NCI-H82 (cell line): ENCODE measurements around the gene FZD1.

ENCODE experiments used
- DNase-seq: peaks from one replicate; lab custom pipeline; 2025; lab: John Stamatoyannopoulos, UW

Gene FZD1

DNA sequence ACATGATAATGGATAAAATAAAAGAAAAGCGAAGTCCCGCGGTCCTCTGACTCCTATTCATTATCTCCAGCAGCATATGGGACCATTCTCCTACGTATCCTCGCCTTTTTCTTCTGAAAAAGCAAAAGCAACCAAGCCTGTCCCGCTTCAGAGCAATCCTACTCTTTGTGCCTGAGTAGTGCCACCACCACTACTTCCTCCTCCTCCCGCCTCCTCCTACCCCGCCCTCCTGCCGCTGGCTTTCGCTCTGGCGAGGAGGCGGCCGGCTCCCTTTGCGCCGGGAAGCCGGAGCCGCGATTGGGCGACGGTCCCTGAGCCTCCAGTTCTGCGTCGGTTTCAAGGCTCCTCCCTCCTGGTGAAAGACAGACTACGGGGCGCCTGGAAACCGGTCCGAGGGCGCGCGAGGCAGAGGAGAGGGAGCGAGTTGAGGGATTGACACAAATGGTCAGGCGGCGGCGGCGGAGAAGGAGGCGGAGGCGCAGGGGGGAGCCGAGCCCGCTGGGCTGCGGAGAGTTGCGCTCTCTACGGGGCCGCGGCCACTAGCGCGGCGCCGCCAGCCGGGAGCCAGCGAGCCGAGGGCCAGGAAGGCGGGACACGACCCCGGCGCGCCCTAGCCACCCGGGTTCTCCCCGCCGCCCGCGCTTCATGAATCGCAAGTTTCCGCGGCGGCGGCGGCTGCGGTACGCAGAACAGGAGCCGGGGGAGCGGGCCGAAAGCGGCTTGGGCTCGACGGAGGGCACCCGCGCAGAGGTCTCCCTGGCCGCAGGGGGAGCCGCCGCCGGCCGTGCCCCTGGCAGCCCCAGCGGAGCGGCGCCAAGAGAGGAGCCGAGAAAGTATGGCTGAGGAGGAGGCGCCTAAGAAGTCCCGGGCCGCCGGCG, at the start of gene FZD1:
TSS of gene FZD1 (plus strand) at position 388 of the 878 bp plus-strand sequence. CDS start at position 836, 448 bp downstream.
- DNase-seq = peak; percentile 99

DNA sequence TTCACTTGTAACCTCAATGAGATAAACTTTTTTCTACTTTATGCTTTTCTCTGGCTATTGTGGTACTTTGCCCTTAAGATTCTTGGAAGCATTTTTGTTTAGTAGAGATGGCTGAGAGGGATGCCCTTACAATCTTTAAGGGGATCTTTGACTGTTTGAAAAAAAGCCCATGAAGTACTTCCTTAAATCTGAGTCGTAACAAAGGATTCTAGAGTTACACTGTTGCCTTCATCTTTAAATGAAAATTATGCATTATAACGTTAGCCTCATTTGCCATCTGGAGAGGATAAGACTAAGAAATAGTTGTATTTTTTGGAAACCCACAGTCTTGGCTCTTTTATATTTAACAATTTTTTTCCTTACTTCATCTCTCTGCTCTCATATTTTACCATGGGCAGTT, 37.8 kb upstream of the FZD1 start:
- no peak for DNase-seq

DNA sequence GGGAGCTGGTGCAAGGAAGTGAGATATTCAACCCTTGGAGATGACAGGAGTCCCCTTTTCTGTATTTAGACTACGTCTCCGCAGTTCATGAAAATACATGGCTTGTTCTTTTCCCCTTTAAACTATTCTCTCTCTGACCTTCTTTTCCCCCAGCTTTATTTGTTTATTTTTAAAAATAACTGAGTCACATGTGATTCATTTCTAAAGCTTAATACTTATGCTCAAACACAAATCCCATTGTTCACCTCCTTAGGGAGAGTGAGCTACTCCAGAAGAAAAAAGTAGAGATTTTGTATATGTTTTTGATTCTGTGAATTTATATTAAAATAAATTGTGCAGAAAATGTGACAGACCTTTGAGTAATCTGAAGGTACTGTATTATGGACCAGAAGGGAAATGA, 35.9 kb upstream of the FZD1 start:
- DNase-seq = no peak

DNA sequence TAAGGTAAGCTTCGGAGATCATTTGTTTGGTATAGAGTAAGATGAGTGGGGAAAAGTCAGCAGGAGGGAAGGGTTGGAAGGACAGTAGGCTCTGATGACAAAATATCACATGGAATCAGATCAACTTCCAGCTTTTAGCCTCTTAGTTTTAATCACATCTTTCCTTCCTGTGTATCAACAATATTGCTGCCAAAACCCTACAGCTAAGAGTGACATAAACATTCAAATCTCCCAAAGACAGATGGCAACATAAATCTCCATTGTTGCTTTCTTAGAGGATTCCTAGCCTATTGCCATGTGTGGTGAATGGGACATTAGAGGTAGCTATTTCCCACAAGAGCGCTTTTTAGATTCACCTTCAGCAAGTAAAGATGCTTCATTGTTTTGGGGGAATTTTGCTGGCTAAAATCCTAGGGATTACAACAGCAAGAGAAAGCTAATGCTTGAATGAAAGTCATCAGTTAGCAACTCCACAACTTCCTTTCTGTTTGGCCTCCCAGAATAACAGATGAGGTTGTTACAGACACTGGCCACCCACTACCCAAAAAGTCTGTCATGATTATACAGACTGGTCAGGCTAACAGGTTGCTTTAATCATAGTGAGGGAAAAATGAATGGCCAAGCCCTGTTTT, 35.2 kb upstream of the FZD1 start:
- DNase-seq = peak; percentile 62

DNA sequence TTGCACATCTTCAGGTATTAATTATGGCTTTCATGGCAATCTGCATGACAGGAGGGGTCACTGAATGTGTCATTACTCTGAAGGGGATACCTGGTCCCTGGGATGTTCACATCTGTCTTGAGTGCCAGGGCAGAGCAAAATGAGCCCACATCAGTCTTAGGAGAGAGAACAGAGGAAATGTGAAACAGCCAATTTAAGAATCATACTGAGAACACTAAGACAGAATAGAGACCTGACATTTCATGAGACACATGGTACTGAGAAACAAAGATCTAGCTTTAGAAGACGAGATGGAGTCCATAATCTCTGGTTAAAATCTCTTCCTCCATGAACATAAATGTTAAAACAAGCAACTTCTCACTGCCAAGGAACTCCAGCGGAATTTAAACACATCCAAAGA, 34.1 kb upstream of the FZD1 start:
- DNase-seq = no peak

DNA sequence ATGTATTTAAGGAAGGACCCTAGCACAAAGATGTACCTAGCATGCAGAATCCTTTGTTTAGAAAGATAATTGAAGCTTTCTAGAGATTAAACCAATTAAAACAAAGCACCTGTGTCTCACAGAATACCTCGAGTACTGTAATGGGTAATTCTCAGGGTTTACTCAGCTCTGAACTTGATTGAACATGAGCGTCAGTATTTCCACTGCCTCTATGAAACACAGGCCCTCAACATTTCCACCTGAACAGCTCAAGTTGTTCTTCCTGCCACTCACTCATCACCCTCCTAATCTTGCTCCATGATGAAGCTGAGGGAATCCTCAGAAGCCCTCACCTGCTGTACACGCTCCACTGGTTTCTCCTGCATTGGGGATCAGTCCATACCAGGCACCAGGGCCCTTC, 33.7 kb upstream of the FZD1 start:
- peak; percentile 8 for DNase-seq

DNA sequence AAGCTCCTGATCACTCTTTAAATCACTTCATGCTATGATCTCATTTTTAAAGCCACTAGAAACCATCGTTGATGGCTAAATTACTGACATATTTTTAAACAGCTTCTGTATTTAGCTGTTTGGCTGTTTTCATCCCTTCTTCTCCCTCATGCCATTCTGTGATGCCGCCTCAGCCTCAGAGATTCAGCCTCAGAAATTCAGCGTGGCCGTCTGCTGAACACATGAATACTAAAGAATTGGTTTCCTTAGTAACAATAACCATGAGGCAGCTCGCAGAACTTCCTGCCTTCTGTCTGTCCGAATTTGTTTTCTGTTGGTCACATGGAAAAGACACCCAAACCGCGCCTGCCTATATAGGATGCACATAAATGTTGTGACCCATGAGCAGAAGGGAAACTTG, 31.0 kb upstream of the FZD1 start:
- DNase-seq = no peak

DNA sequence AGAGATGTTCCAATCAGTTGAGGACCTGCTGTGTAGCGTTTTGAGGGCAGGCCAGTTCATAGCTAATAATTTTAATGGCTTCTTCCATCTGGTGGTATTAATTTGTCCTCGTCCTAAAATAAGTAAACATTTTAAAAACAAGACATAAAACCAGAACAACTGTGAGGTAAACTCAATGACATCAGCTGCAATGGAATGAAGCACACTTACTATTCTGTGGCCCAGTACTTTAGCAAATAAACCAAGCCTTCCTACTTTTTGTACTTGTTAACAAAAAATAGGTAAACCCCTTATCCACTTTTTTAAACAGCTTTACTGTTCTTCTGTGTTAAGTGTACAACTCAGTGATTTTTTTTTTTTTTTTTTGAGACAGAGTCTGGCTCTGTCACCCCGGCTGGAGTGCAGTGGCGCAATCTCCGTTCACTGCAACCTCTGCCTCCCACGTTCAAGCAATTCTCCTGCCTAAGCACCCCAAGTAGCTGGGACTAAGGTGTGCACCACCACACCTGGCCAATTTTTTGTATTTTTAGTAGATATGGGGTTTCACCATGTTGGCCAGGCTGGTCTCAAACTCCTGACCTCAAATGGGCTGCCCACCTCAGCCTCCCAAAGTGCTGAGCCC, 28.9 kb upstream of the FZD1 start:
- DNase-seq = no peak

DNA sequence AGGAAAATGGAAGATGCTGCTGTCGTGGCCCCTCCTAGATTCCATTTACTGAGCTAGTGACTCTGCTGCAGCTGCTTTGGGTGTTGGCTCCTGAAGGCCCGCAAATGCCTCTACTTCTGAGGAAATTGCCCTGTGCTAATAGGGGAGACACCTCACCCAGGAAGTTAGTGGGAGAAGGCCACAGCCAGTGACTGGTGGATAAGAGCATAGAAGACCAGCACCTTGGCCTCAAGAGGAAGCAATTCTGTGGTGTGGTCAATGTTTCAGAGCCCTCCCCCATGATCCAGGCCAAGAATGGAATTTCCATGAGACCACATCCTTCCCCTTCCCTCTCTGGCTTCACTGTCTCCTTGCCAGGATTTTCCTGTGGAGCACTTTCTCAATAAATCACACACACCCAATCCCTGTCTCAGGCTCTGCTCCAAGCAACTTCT, 25.0 kb upstream of the FZD1 start:
- DNase-seq = no peak

DNA sequence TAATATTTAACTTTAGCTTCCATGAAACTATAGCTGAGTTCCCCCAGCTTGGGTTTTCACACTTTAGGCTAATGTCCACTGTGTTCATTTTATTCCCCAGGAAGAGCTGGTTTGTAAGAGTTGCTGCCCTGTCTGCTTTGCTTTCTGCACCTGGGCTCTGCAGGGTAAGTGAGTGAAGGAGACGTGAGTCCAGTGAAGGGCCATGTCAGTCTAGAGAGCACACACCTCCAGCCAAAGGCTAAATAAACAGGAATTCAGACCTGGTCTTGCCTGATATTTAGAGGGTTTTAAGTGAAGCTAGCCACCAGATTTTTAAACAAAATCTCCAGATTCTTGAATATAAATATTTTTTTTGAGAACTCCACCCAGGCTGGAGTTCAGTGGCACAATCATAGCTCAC, 24.5 kb upstream of the FZD1 start:
- no peak for DNase-seq

DNA sequence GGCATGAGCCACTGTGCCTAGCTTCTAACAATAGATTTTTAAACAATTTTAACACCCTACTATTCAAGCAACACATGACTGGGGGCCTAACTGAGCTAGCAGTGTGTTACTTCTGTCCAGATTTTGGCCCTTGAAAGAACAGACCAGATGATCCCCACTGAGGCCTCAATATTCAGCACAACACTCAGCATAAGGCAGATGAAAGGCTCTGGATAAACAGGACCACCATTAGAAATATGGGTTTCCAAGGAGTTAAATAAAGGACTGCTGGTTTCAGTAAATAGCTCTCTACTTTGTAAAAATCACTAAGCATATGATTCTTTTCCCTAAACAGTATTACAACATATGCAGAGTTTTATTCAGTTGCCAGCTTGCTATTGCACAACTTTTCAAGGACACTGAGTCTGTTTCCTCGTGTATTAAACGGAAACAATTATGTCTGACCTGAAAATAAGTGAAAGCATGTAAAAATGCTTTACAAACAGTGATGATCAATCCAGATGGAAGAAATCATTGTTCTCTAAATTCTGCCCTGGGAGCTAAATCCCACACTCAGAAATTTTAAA, 23.8 kb upstream of the FZD1 start:
- DNase-seq = no peak

DNA sequence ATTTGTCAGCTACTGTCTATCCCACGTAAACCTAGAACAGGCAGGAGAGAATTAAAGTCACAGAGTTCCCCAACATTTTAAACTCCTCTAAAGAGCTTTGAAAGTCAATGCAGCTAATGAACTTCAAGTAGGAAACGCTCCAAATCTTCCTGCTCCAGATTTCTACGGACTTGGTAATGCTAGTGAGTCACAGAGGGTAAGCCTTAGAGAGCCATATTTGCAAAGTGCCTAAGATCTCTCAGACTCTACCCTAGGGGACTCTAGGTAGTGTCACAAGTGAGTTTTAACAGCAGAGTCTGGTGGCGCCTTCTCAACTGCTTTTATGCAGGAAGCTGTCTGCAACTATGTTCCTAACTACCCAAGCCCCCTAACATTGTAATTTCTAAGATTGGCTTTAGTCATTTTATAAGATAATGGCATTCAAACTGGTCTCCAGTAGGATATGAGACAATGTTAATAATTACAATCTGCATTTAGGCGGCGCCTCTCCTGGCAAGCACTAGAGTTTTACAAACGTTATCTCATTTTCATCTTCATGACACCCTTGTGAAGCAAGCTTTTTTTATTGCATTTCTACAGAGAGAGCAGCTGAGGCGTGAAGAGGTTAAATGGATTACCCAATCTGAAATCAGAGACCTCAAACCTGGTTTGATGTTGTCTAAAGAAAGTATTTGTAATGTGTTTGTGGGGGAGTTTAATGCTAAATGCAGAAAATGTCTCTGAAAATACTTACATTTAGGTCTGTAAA, 22.0 kb upstream of the FZD1 start:
- peak; percentile 52 for DNase-seq

DNA sequence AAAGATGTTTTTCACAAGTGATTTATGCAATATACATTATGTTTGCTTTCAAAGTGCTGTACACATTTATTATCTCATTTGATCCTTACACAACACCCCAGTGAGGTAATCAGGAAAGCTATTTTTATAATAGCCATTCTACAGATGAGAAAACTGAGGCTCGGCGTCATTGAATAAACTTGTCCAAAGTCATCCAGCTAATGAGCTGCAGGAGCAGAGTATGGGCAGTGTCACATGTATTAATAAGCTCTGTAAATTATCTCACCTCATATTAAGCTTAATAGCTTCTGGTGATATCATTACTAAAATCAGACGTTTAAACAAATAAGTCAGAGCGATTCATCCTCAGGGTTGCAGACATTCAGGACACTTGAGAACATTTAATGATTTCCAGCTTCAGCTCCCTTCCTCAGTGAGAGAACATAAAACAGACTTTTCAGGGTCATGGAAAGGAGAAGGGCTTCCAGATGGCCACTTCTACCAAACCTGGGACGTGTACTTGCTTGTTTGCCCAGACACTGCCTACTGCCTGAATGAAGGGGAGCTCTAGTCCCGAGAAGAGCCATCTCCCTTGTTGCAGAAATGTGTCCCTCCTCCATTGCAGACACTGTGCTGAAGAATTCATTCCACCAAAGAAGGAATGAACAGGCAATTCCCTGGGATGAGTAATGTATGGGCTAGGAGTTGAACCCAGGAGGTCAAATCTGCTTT, 20.5 kb upstream of the FZD1 start:
- DNase-seq = no peak

DNA sequence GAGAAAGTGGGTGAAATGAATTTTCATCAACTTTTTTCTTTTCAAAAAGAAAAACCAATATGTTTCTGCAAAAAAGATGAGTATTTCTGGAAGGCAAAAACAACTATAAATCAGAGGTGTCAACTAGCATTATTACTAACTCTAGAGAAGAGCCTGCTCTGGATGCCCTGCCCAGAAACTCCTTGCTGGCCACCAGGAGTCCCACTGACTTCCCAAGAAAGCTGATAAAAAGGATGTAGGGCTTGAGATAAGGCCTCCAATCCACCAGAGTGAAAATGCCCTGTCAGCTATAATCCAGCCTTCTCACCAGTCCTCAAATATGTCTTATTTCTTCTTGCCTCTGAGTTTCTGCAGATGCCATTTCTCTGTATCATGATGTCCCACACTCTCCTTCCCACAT, 16.7 kb upstream of the FZD1 start:
- DNase-seq = no peak

DNA sequence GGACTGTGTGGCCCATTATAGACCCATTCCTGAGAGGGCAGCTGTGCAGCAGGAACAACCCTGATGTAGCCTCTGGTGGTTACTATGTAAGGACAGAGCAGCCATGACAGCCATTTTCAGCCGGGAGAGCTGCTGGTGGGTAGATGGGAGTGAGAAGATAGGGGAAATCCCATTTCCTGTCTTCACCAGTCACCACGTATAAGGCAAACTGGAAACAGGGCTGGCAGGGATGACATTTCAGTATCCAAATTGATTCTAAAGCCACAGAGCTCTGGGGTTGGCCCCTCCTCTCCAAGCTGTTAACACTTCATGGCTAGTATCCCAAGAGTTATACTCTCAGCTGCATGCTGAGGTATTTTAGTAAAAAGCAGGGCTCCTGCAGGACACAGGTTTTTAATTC, 15.2 kb upstream of the FZD1 start:
- no peak for DNase-seq

DNA sequence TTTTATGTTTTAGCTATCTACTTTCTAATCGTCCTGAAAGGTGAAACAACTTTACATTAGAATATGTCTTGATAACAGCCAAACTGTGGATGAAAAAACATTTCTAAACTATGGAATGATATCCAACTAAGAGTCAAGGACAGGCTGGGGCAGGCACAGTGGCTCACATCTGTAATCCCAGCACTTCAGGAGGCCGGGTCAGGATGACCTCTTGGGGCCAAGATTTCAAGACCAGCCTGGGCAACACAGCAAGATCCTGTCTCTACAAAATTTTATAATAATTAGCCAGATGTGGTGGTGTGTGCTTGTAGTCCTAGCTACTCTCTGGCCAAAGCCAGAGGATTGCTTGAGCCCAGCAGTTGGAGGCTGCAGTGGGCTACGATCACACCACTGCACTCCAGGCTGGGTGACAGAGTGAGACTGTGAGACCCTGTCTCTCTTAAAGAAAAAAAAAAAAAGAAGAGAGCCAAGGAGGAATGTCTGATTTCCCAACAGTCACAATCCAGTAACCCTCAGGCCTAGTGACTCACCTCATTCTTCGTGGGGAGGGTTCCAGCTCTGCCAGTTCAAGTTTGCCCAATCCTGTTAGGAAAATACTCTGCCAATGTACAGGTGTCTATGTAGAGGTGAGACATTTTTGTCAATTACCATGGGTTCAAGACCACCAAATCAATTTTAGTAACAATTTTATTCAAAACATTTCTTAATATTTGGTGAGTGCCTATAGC, 14.6 kb upstream of the FZD1 start:
- DNase-seq = no peak

DNA sequence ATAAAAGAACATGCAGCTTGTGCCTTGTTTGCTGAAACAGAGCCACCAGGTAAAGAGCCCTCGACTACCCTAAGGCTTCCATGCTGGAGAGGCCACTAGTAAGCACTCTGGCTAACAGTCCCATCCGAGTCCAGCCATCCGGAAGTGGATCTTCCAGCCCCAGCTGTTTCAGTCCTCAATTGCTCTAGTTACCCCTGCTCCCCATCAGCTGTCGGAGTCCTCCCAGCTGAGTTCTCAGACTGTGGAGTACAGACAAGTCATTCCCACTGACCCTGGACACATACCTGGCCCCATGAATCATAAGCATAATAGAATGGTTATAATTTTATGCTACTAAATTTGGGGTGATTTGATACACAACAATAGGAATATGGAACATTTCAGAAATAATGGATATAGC, 13.5 kb upstream of the FZD1 start:
- DNase-seq = no peak

DNA sequence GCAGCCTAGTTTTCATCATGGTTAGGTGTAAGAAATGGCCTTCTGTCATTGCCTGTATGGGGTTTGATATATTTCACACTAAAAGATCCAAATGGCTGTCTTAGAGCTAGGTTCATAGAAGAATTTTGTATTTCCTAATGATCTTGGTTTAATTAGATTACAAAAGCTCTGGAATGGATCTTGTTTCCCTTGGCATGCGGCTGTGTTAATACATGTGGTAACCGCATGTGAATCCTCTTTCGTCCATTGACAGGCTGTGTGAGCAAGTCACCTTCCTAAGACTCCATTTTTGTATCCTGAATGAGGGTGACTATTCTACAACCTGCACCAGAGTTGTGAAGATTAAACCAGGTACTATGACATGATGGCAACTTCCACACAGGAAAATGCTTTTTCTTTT, 12.4 kb upstream of the FZD1 start:
- DNase-seq = peak; percentile 31

DNA sequence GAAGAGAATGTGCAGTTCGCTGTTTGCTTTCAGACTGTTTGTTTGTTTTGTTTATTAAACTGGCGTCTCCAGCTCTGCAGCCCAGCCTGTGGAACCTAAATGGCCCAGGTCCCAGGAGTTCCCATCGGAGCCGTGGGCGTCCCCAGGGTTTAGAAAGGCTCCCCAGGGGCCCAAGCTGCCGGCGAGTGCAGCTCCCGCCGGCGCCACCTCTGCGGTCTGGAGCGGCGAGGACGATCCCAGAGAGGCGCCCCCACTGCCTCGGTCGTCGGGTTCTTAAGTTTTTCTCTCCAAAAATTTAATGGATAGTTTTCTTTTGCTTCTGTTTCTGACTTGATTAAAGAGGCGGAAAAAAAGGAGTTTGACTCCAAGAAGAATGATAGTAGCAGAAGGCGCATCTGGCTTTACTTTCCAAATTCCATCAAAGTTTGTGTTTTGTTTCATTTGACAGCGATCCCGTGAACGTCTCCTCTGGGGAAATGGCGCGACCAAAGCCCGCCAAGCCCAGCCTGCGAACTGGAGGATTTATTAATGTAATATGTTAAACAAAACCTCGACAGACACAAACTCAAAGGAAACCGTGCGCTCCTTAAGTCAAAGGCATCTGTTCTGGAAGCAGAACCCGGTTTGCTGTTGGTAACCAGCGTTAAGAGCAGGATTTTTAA, 718 bp upstream of the FZD1 start:
- DNase-seq = peak; percentile 82
